GM21367 (cell line): ENCODE data around the gene TPST1.

Experiments
- ATAC-seq: cut with Tn5 transposase; IDR thresholded peaks from one replicate; pipeline ENCODE4 v1.9.1; 2021; ENCODE audit not compliant: unreplicated experiment

The TPST1 gene

GRCh38 chr7:66281678-66282590 lies 76.8 kb downstream of the TPST1 start:
- ATAC-seq, result no peak

- no peak for ATAC-seq
Observed at GRCh38 chr7:66282591-66282935, 77.4 kb downstream of the TPST1 start.

GRCh38 chr7:66283003-66283920 lies 78.1 kb downstream of the TPST1 start:
- no peak for ATAC-seq

GRCh38 chr7:66296001-66296521 lies 90.9 kb downstream of the TPST1 start:
- no peak for ATAC-seq

GRCh38 chr7:66296557-66296956 lies 91.4 kb downstream of the TPST1 start:
- ATAC-seq, result no peak

GRCh38 chr7:66297579-66297978 lies 92.4 kb downstream of the TPST1 start:
- no peak for ATAC-seq

- ATAC-seq, result no peak
Observed at GRCh38 chr7:66301249-66301648, 96.1 kb downstream of the TPST1 start.

GRCh38 chr7:66301737-66302136 lies 96.6 kb downstream of the TPST1 start:
- ATAC-seq, result no peak

- no peak for ATAC-seq
Observed at GRCh38 chr7:66303454-66304155, 98.5 kb downstream of the TPST1 start.

GRCh38 chr7:66304536-66304935 lies 99.4 kb downstream of the TPST1 start:
- no peak for ATAC-seq

GRCh38 chr7:66306243-66306642 lies 101.1 kb downstream of the TPST1 start:
- no peak for ATAC-seq

- no peak for ATAC-seq
Observed at GRCh38 chr7:66307591-66308215, 102.6 kb downstream of the TPST1 start.

- ATAC-seq, result no peak
Observed at GRCh38 chr7:66308411-66308810, 103.3 kb downstream of the TPST1 start.

GRCh38 chr7:66310620-66311019 lies 105.5 kb downstream of the TPST1 start:
- no peak for ATAC-seq

- no peak for ATAC-seq
Observed at GRCh38 chr7:66313886-66314568, 108.9 kb downstream of the TPST1 start.

- ATAC-seq, result no peak
Observed at GRCh38 chr7:66315192-66315591, 110.1 kb downstream of the TPST1 start.

- no peak for ATAC-seq
Observed at GRCh38 chr7:66319407-66319979, 114.4 kb downstream of the TPST1 start.

- ATAC-seq, result no peak
Observed at GRCh38 chr7:66321283-66321682, 116.1 kb downstream of the TPST1 start.

- ATAC-seq, result no peak
Observed at GRCh38 chr7:66323114-66323796, 118.1 kb downstream of the TPST1 start.
